ENCODE results near the gene TM4SF4.

DNA sequence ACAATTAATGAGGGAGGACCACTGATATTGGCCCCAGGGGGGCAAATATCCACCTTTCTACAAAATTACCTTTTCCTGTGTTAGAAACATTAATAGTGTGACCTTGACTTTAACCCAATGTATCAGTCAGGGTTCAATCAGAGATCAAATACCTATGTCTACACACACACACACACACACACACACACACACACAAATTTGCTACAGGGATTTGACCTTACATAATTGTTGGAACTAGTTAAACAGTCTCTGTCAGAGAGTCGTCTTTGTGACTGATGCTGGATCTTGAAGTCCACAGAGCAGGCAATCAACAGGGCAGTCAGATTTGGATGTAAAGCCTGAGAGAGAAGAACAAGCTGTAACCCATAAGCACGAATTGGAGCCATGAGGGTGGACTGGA is 32.5 kb downstream of the TM4SF4 start:
- TF ChIP-seq, protein P1, sequence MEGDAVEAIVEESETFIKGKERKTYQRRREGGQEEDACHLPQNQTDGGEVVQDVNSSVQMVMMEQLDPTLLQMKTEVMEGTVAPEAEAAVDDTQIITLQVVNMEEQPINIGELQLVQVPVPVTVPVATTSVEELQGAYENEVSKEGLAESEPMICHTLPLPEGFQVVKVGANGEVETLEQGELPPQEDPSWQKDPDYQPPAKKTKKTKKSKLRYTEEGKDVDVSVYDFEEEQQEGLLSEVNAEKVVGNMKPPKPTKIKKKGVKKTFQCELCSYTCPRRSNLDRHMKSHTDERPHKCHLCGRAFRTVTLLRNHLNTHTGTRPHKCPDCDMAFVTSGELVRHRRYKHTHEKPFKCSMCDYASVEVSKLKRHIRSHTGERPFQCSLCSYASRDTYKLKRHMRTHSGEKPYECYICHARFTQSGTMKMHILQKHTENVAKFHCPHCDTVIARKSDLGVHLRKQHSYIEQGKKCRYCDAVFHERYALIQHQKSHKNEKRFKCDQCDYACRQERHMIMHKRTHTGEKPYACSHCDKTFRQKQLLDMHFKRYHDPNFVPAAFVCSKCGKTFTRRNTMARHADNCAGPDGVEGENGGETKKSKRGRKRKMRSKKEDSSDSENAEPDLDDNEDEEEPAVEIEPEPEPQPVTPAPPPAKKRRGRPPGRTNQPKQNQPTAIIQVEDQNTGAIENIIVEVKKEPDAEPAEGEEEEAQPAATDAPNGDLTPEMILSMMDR (IDR thresholded peaks at IDR 0.05) = no peak
- no peak for TF ChIP-seq POLR2A (IDR thresholded peaks at IDR 0.05)

Measured in body of pancreas (tissue), 4 donors.